Mesodermal cell (in vitro differentiated cells): ENCODE results near the gene ARMCX6.
"Not testable (repeated sequence)": the region's sequence is repeated elsewhere in the genome, so short reads cannot be mapped to it uniquely, and the experiment has no call there.

Experiments
- H3K27ac ChIP-seq: 2 replicates; pipeline ENCODE4 v1.7.0; 2013; ENCODE audit warnings: mild to moderate bottlenecking, low read depth, low read length, moderate library complexity; ENCODE audit not compliant: severe bottlenecking
- H3K36me3 ChIP-seq: 2 replicates; pipeline ENCODE4 v1.7.1; 2013; ENCODE audit warnings: mild to moderate bottlenecking, low read length, moderate library complexity; ENCODE audit not compliant: control insufficient read depth, insufficient read depth
- H3K4me1 ChIP-seq: one replicate; pipeline ENCODE4 v1.7.1; 2013; ENCODE audit warnings: mild to moderate bottlenecking, low read length; ENCODE audit not compliant: insufficient read depth, control insufficient read depth, poor library complexity, severe bottlenecking
- H3K4me3 ChIP-seq: 2 replicates; pipeline ENCODE4 v1.7.0; 2013; ENCODE audit warnings: low read length, control low read depth, mild to moderate bottlenecking; ENCODE audit not compliant: insufficient read depth, poor library complexity, severe bottlenecking; ENCODE audit errors: extremely low read depth
- H3K9me3 ChIP-seq: 2 replicates; pipeline ENCODE4 v1.7.1; 2013; ENCODE audit warnings: mild to moderate bottlenecking, low read length, moderate library complexity; ENCODE audit not compliant: control insufficient read depth
- WGBS, 2 experiments: methylation state at CpG; one replicate each; pipeline ENCODE4 v1.1.5; 2013; ENCODE audit warnings: missing lambda C conversion rate in 2 of 2; ENCODE audit not compliant: insufficient coverage in 2 of 2; 5-methylcytosine and 5-hydroxymethylcytosine counted together

Gene ARMCX6

DNA sequence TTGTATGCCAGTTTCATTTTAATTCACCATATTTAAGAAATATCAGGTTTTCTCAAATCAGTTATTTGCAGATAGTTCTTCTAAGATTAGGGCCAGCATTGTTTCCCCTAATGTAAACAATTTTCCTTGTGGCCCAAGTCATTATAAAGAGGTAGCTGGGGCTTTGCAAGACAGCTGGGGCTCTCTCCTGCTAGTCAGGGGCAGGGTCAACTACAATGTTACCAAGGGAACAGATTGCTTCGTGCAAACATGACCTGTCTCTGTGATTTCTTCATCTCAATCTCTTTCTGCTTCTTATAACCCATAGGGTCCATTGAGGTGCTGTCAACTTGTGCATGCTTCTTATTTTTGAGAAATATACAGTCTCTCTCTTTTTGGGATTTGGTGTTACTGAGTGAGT is 12.1 kb downstream of the ARMCX6 start:
- H3K36me3 ChIP-seq: no peaks in the 10 kb centered on the region
- no peak overlapping the region for H3K27ac ChIP-seq
- H3K9me3 ChIP-seq: no peaks in the 10 kb centered on the region
- no CpG with 5 or more reads among the region's 1 CpG for WGBS, 2 experiments
- no peak overlapping the region for H3K4me3 ChIP-seq
- H3K4me1 ChIP-seq: no peaks in the 10 kb centered on the region

DNA sequence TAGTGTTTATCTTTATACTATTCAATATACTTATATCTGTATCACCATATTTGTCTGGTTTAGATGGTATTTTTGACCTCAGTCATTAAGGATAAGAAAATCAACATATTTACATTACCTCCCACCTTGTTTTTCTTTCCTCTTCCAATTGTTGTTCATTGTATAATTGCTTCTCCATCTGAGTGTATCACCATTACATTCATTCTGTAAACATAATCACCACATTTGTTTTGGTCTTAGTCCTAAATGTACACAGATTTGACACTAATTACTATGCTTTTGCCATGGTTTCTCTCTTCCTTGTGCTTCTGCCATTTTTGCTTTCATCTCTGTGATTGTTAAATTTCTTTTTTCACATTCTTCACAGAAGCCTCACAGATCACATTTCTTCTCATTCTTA is 12.7 kb downstream of the ARMCX6 start:
- Histone ChIP-seq H3K9me3 (no peaks in the 10 kb centered on the region), H3K4me3 (no peak overlapping the region), H3K27ac (no peak overlapping the region), H3K4me1 (no peaks in the 10 kb centered on the region), H3K36me3 (no peaks in the 10 kb centered on the region)

DNA sequence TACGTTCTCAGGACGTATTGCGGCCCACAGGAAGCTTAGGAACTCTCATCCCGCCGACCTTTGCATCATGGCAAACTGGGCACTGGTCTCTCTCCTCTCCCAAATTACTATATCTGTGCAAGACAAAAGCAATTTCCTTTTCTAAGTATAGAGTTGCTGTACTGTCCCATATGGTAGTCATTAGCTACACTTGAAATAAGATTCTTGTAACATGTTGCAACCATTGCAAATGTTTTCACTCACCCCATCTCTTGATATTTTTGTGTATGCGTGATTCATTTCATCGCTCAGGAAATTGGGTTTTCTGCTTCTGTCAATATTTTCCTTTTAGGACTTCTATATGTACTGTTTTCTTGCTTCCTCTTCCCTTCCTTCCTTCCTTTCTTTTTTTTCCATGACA is 15.7 kb downstream of the ARMCX6 start:
- 60% methylated on average over 1 of the region's 7 CpGs; no CpG with 5 or more reads in 1 of the 2 experiments for WGBS, 2 experiments
- no peaks in the 10 kb centered on the region for H3K36me3 ChIP-seq
- H3K9me3 ChIP-seq: no peaks in the 10 kb centered on the region
- H3K4me1 ChIP-seq: no peaks in the 10 kb centered on the region
- H3K4me3 ChIP-seq: no peak overlapping the region
- no peak overlapping the region for H3K27ac ChIP-seq

DNA sequence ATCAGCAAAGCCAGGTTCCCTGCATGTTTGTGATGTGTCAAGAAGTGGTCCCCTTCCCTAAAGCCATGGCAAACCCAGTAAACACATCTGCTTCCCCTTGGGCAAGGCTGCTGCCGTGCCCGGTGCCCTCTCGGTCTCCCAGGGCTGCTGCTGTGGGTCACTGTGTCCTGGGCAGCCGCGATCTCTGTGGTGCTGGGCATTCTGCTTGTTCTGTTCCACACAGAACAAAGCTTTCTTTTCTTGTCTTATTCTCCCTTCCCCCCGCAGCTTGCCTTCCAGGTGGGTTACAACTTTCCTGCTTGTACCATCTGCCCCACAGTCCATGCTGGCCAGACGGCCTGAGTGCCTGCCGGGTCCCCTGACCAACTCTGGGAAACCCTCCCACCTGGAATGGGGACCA is 18.2 kb downstream of the ARMCX6 start:
- H3K27ac ChIP-seq, H3K36me3 ChIP-seq, H3K4me1 ChIP-seq, H3K9me3 ChIP-seq, H3K4me3 ChIP-seq: not testable (repeated sequence)
- WGBS, 2 experiments: no CpG with 5 or more reads among the region's 8 CpGs

DNA sequence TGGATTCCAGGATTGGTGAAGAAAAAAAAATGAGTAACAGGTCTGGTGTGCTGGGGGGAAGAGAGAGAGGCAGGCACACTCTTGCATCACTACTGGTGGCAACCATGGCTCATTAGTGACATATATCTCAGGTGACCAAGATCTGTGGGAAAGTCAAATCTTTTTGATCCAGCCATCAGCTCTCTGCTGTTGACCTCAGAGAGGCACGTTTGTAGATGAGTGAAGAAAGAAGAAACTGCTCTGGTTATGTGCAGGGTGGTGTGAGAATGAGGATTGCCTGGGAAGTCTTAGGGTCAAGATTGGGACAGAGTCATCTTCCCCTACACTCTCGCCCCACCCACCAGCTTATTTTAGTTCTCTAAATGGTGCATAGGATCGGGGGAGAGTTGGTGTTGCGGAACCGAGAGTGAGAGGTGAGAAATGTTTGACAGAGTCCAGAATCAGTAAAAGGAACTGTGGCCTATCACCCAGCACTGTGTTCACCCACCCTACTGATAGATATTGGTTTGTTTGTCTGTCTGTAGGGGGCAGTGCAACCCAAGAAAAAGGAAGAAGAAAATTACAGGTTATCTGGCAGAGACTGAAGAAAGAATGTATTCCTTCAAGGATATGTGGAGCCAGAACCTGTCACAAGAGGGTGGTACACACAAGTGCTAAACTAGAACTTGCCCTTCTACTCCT is 21.9 kb downstream of the ARMCX6 start:
- Histone ChIP-seq H3K36me3 (no peaks in the 10 kb centered on the region), H3K9me3 (no peaks in the 10 kb centered on the region), H3K4me1 (no peaks in the 10 kb centered on the region), H3K27ac (no peak overlapping the region), H3K4me3 (no peak overlapping the region)
- no CpG with 5 or more reads among the region's 5 CpGs for WGBS, 2 experiments
